ENCODE data around the gene NRF1. TPM values are rescaled to one million over a fixed set of nuclear protein-coding genes. Genes with fewer than 3 reads are reported as not detected.

The NRF1 gene
- total RNA-seq, 4 donors from 2014 or later: 12.3 to 26.2 (median 19.7) TPM

DNA sequence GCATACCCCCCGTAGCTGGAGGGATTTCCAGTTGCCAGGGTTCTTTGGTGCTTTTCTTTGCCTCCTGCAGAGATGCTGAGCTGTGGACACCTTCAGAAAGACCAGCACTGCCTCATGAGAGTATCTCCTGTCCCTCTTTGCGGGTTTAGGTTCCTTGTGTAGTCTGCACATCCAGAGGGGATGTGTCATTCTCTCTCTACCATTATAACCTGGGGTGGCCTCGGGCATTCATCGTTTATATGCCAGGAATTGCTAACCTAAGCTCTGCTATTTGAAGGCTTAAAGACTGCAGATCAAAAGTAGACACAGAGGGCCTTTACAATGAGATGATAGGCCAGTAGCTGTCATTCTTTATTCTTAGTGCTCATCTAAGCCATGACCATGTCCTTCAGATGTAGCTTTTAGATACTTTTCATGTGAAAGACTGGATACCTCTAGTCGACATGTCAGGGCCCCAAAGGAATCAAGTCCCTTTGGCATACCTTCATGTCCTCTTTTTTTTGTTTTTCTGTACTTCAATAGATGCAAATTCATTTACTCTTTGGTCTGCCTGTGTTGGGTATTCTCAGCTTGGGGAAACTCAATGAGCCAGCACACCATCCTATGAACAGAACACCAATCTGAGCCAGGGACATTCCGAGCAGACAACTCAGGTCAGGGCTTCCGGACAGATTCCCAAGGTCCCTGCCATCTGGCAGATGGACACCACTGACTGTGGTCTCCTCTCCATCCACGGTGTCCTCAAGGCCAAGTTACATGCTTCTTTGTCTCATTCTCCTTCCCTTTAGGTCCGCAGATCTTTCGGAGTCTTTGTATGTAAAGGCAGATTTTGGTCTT, 129.3 kb downstream of the NRF1 start:
- no peaks in the 10 kb centered on the region for H3K9me3 ChIP-seq
- peaks cover 0 to 72% (median 5%) of the 10 kb centered on the region in 3 donors for H3K36me3 ChIP-seq
- 91 to 94% methylated on average over 10 of the region's 10 CpGs for WGBS, 2 donors
- no peak overlapping the region for H3K4me3 ChIP-seq
- H3K4me1 ChIP-seq: no peaks in the 10 kb centered on the region
- no peaks in the 10 kb centered on the region for H3K27me3 ChIP-seq
- H3K27ac ChIP-seq: no peak overlapping the region
- TF ChIP-seq POLR2A (IDR thresholded peaks at IDR 0.05) (no peak), EP300 (IDR thresholded peaks at IDR 0.05) (no peak)
- TF ChIP-seq, protein P1, sequence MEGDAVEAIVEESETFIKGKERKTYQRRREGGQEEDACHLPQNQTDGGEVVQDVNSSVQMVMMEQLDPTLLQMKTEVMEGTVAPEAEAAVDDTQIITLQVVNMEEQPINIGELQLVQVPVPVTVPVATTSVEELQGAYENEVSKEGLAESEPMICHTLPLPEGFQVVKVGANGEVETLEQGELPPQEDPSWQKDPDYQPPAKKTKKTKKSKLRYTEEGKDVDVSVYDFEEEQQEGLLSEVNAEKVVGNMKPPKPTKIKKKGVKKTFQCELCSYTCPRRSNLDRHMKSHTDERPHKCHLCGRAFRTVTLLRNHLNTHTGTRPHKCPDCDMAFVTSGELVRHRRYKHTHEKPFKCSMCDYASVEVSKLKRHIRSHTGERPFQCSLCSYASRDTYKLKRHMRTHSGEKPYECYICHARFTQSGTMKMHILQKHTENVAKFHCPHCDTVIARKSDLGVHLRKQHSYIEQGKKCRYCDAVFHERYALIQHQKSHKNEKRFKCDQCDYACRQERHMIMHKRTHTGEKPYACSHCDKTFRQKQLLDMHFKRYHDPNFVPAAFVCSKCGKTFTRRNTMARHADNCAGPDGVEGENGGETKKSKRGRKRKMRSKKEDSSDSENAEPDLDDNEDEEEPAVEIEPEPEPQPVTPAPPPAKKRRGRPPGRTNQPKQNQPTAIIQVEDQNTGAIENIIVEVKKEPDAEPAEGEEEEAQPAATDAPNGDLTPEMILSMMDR (IDR thresholded peaks at IDR 0.05): no peak
- DNase-seq (ENCODE audit: low spot score in 2 of 2): no peak

DNA sequence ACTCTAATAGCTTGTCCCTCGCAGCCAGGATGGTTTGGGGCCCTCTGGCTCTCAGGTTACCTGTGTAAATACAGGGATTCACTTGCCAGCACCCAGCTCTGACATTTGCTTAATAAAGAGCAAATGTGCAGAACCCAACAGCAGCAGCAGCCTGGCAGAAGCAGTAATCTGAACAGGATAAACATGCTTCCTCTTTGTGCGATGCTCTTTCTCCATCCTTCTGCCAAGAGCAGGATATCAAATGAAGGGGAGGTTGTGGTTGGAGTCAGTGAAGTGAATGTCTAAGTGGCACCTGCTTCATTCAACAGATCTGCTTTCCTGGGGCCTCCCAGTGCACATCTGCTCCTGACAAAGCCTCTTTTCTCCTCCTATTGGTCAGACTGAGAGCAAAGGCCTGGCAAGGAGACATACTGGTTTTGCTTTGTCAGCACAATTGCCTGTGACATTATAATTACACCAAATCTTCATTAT, 130.3 kb downstream of the NRF1 start:
- Histone ChIP-seq H3K27ac (no peak overlapping the region), H3K36me3 (peaks cover 0 to 75% (median 5%) of the 10 kb centered on the region in 3 donors), H3K9me3 (no peaks in the 10 kb centered on the region), H3K27me3 (no peaks in the 10 kb centered on the region), H3K4me1 (no peaks in the 10 kb centered on the region), H3K4me3 (no peak overlapping the region)
- 56 to 70% methylated on average over 2 of the region's 2 CpGs for WGBS, 2 donors
- TF ChIP-seq EP300 (IDR thresholded peaks at IDR 0.05): no peak
- DNase-seq (ENCODE audit: low spot score in 2 of 2): no peak

DNA sequence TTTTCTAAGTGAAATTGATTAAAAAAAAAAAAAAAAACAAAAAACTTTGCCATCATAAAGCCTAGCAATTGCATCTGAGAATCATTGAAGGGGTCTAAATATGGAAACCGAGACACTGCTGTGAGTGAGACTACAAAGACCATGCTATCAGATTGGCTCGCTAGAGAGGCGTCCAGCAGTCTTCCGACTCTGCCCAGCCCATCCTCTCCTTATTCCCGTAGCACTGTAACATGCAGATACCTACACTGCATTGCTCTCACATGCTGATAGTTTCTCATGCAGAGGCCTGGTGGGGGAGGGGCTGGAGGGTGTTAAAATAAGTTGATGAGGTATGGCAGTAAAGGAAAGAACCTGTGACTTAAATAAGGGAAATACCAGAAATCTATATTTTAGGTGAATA, 130.7 kb downstream of the NRF1 start:
- no peak for TF ChIP-seq POLR2A (IDR thresholded peaks at IDR 0.05)
- TF ChIP-seq, protein P1 (IDR thresholded peaks at IDR 0.05): no peak
- TF ChIP-seq EP300 (IDR thresholded peaks at IDR 0.05): no peak
- Histone ChIP-seq H3K36me3 (peaks cover 0 to 75% (median 2%) of the 10 kb centered on the region in 3 donors), H3K27ac (no peak overlapping the region), H3K4me3 (no peak overlapping the region), H3K9me3 (no peaks in the 10 kb centered on the region), H3K4me1 (no peaks in the 10 kb centered on the region), H3K27me3 (no peaks in the 10 kb centered on the region)
- WGBS, 2 donors: 89 to 93% methylated on average over 5 of the region's 5 CpGs
- DNase-seq (ENCODE audit: low spot score in 2 of 2): no peak

DNA sequence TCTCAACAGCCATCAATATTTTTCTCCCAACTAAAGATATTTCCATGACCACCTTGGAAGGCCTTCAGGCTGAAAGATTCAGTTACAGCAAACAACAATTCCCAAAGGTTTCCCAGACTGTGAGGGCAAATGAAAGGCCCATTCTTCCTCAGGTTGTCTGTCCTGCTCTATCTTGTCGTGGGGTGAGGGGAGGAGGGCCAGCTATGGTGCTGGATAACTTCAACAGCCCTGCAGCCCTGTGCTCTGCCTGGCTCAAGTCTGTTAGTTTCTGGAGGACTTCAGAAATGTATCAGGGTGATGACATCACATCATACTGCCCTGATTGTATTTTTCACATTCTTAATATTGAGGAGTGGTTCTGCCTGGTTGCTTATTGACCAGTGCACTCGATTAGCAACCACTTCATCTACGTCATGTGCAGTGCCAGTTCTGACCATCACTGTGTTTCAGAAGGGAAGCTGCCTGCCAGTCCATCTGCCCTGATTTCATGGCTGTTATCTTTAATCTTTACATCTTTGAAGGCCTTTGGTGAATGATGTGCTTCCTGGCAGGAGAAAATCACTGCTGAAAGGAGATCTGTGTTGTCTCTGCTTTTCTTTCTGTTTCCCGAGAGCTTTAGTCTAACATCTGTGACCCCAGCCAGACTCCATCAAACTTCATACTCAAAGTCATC, 135.5 kb downstream of the NRF1 start:
- no peak for TF ChIP-seq EP300 (IDR thresholded peaks at IDR 0.05)
- TF ChIP-seq, protein P1 (IDR thresholded peaks at IDR 0.05): no peak
- no peak for TF ChIP-seq POLR2A (IDR thresholded peaks at IDR 0.05)
- no peak overlapping the region for H3K27ac ChIP-seq
- H3K36me3 ChIP-seq: peaks cover 0 to 65% (median 0%) of the 10 kb centered on the region in 3 donors
- no peak overlapping the region for H3K4me3 ChIP-seq
- DNase-seq (ENCODE audit: low spot score in 2 of 2): no peak
- no peaks in the 10 kb centered on the region for H3K9me3 ChIP-seq
- H3K4me1 ChIP-seq: no peaks in the 10 kb centered on the region
- H3K27me3 ChIP-seq: no peaks in the 10 kb centered on the region
- WGBS, 2 donors: 64 to 78% methylated on average over 4 of the region's 4 CpGs

DNA sequence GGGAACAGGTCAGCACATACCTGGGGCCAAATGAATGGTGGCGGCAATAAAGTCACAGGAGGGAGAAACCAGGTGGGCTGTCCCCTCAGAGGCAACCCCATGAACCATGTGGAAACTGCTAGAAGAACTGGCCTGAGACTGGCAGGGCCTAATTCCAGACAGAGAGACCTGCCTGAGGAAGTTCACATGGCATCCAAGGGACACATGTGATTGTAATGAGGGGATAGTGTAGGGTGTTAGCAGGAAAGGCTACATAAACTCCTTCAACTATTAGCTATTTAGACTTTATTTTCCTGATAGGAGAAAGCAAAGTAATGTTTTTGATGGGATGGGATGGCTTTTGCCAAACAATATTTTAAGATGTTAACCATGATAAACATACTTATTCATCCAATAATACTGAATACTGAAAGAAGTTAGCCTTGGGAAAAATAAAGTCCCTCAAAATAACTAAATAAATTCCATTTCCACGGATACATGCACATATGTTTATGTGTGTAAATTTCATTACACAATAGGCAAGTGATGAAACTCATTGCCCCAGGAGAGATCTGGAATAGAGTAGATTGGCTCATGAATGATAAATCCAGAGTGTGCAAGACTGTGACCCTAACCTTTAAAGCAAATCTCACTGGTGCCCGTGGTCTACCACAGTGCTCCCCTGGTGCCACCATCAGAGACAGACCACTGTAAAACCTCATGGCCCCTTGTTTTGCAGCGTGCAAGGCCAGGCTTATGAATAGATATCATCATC, 137.0 kb downstream of the NRF1 start:
- no peaks in the 10 kb centered on the region for H3K4me1 ChIP-seq
- no peaks in the 10 kb centered on the region for H3K27me3 ChIP-seq
- TF ChIP-seq POLR2A (IDR thresholded peaks at IDR 0.05) (no peak), EP300 (IDR thresholded peaks at IDR 0.05) (no peak)
- TF ChIP-seq, protein P1 (IDR thresholded peaks at IDR 0.05): no peak
- peaks cover 0 to 68% (median 0%) of the 10 kb centered on the region in 3 donors for H3K36me3 ChIP-seq
- no peak for DNase-seq (ENCODE audit: low spot score in 2 of 2)
- 77 to 78% methylated on average over 4 of the region's 4 CpGs for WGBS, 2 donors
- H3K9me3 ChIP-seq: no peaks in the 10 kb centered on the region
- no peak overlapping the region for H3K4me3 ChIP-seq
- H3K27ac ChIP-seq: no peak overlapping the region

Measured in tibial nerve (tissue), 4 donors.